LNCaP clone FGC (cell line): ENCODE measurements around the gene LRP1-AS.

Source experiments
- DNase-seq: peaks from one replicate; pipeline ENCODE4 v3.0.0-alpha.2; 2011; ENCODE audit warnings: low read depth
- H3K4me3 ChIP-seq: 2 replicates; pipeline ENCODE4 v1.5.1; 2011; ENCODE audit warnings: mild to moderate bottlenecking, low read depth, low read length, control low read depth
- CTCF ChIP-seq: IDR thresholded peaks from 2 replicates; pipeline ENCODE4 v1.5.1; 2012; ENCODE audit warnings: mild to moderate bottlenecking; ENCODE audit not compliant: control insufficient read depth, insufficient read depth; ENCODE audit errors: extremely low read depth

LRP1-AS gene

GRCh38 chr12:57146961-57147944 lies at the start of gene LRP1-AS:
TSS of gene LRP1-AS (minus strand) at chr12:57147619.
- TF ChIP-seq CTCF: no peak
- DNase-seq: no peak
- no peak within 1 kb of the TSS for H3K4me3 ChIP-seq

GRCh38 chr12:57196956-57197355 lies 49.5 kb upstream of the LRP1-AS start:
- no peak for TF ChIP-seq CTCF
- no peak for DNase-seq
- H3K4me3 ChIP-seq: no peak overlapping the region

GRCh38 chr12:57196439-57196838 lies 49.0 kb upstream of the LRP1-AS start:
- H3K4me3 ChIP-seq: no peak overlapping the region
- TF ChIP-seq CTCF: no peak
- no peak for DNase-seq

GRCh38 chr12:57195611-57196371 lies 48.4 kb upstream of the LRP1-AS start:
- TF ChIP-seq CTCF: no peak
- no peak for DNase-seq
- no peak overlapping the region for H3K4me3 ChIP-seq

- no peak for DNase-seq
Observed at GRCh38 chr12:57195186-57195585, 47.8 kb upstream of the LRP1-AS start.

GRCh38 chr12:57194253-57194652 lies 46.8 kb upstream of the LRP1-AS start:
- no peak for DNase-seq
- TF ChIP-seq CTCF: no peak
- H3K4me3 ChIP-seq: no peak overlapping the region

More at GRCh38 chr12:57195186-57195585, 47.8 kb upstream of the LRP1-AS start:
- TF ChIP-seq CTCF: no peak
- no peak overlapping the region for H3K4me3 ChIP-seq
